Measurements from ENCODE around the gene MYT1.

- TF ChIP-seq CTCF (conservative IDR thresholded peaks at IDR 0.05) (no peak), EZH2 (IDR thresholded peaks at IDR 0.05; ENCODE audit: low read depth) (no peak)
Measured at GRCh38 chr20:64266988-64267387, 102.7 kb downstream of the MYT1 start.

Measured in PC-9 (cell line).